NCI-H774 (cell line): ENCODE measurements around the gene TENT4A.
A peak's percentile ranks its signal among the peaks of the same experiment; 100 is the strongest.

Experiments used
- DNase-seq: peaks from one replicate; lab custom pipeline; 2025; lab: John Stamatoyannopoulos, UW

Gene TENT4A

GRCh38 chr5:6733411-6734242 lies 20.4 kb downstream of the TENT4A start:
- DNase-seq = no peak

GRCh38 chr5:6734243-6734700 lies 21.0 kb downstream of the TENT4A start:
- DNase-seq = no peak

- DNase-seq = no peak
Measured at GRCh38 chr5:6734781-6735180, 21.5 kb downstream of the TENT4A start.

GRCh38 chr5:6736106-6736505 lies 22.9 kb downstream of the TENT4A start:
- DNase-seq = no peak

GRCh38 chr5:6736524-6737042 lies 23.4 kb downstream of the TENT4A start:
- no peak for DNase-seq

GRCh38 chr5:6737043-6737941 lies 24.1 kb downstream of the TENT4A start:
- no peak for DNase-seq

- DNase-seq = no peak
Measured at GRCh38 chr5:6739603-6740002, 26.4 kb downstream of the TENT4A start.

- no peak for DNase-seq
Measured at GRCh38 chr5:6740586-6741150, 27.4 kb downstream of the TENT4A start.

- DNase-seq = no peak
Measured at GRCh38 chr5:6742081-6742758, 29.0 kb downstream of the TENT4A start.

- no peak for DNase-seq
Measured at GRCh38 chr5:6743161-6743560, 29.9 kb downstream of the TENT4A start.

- no peak for DNase-seq
Measured at GRCh38 chr5:6744841-6745705, 31.8 kb downstream of the TENT4A start.

GRCh38 chr5:6745706-6746222 lies 32.5 kb downstream of the TENT4A start:
- DNase-seq = peak; percentile 11

- DNase-seq = no peak
Measured at GRCh38 chr5:6746244-6746643, 33.0 kb downstream of the TENT4A start.

GRCh38 chr5:6747103-6747502 lies 33.9 kb downstream of the TENT4A start:
- DNase-seq = no peak

- DNase-seq = no peak
Measured at GRCh38 chr5:6748142-6748541, 34.9 kb downstream of the TENT4A start.

GRCh38 chr5:6749026-6749716 lies 35.9 kb downstream of the TENT4A start:
- no peak for DNase-seq

GRCh38 chr5:6750142-6750840 lies 37.1 kb downstream of the TENT4A start:
- no peak for DNase-seq

- no peak for DNase-seq
Measured at GRCh38 chr5:6750951-6751685, 37.9 kb downstream of the TENT4A start.

- DNase-seq = no peak
Measured at GRCh38 chr5:6752236-6752635, 39.0 kb downstream of the TENT4A start.
